H1 (cell line): Measurements from ENCODE around the gene HES5. TPM values are rescaled to one million over a fixed set of nuclear protein-coding genes. Genes with fewer than 3 reads are reported as not detected.

Experiments used
- CTCF ChIA-PET: fragments of 300-600 bp; sonication (Branson Sonifier 250); formaldehyde crosslinking; loops from one replicate; lab custom pipeline; 2021; ENCODE audit not compliant: partially characterized antibody; lab: Charles Lee
- POLR2A ChIA-PET: fragments of 300-600 bp; sonication (Branson Sonifier 250); formaldehyde crosslinking; loops from one replicate; lab custom pipeline; 2021; ENCODE audit warnings: inconsistent platforms; ENCODE audit not compliant: partially characterized antibody; lab: Charles Lee
- DNase-seq, 2 experiments: peaks; one replicate each; pipeline versions ENCODE4 v3.0.0 to v3.0.0-alpha.2; 2010 to 2022; ENCODE audit warnings: low spot score in 2 of 2, low read depth in 1 of 2, mixed read lengths in 1 of 2
- FAIRE-seq: peaks from 2 replicates; lab custom pipeline; 2011; peaks lifted over from hg19 to GRCh38; lab: Jason Lieb, UNC
- H2AFZ ChIP-seq: 2 replicates; pipeline ENCODE4 v1.8.1; 2012; ENCODE audit warnings: low read length, inconsistent platforms
- H2AK5ac ChIP-seq: 2 replicates; pipeline ENCODE4 v1.6.1; 2013; ENCODE audit warnings: low read depth, low read length
- H2BK120ac ChIP-seq: replicated peaks from 2 replicates; pipeline ENCODE3; 2013; ENCODE audit warnings: low read depth, low read length, inconsistent platforms
- H2BK12ac ChIP-seq: 2 replicates; pipeline ENCODE4 v1.6.1; 2013; ENCODE audit warnings: low read depth, low read length
- H2BK15ac ChIP-seq: 2 replicates; pipeline ENCODE4 v1.6.1; 2013; ENCODE audit warnings: low read length
- H2BK20ac ChIP-seq: 2 replicates; pipeline ENCODE4 v1.6.1; 2013; ENCODE audit warnings: low read length
- H2BK5ac ChIP-seq: 2 replicates; pipeline ENCODE4 v1.6.1; 2013; ENCODE audit warnings: low read depth, low read length
- H3K14ac ChIP-seq: 2 replicates; pipeline ENCODE4 v1.6.1; 2013; ENCODE audit warnings: inconsistent platforms; ENCODE audit not compliant: insufficient read length
- H3K18ac ChIP-seq: 2 replicates; pipeline ENCODE4 v1.6.1; 2013; ENCODE audit warnings: low read length; ENCODE audit errors: extremely low read depth
- H3K23ac ChIP-seq: 2 replicates; pipeline ENCODE4 v1.6.1; 2013; ENCODE audit warnings: inconsistent platforms; ENCODE audit not compliant: insufficient read length
- H3K23me2 ChIP-seq: 2 replicates; pipeline ENCODE4 v1.6.1; 2013; ENCODE audit warnings: low read depth, low read length
- H3K27ac ChIP-seq: 2 replicates; pipeline ENCODE4 v1.6.1; 2011; ENCODE audit warnings: low read depth, low read length, inconsistent platforms
- H3K27me3 ChIP-seq, 4 experiments: replicated peaks in 1 of 4; 1 replicate in 1 of 4; 2 replicates in 3 of 4; pipeline versions ENCODE4 v1.6.1 to v1.8.1; 2011 to 2013; ENCODE audit warnings: low read length in 3 of 4, mild to moderate bottlenecking in 3 of 4, inconsistent platforms in 2 of 4, mixed read lengths in 2 of 4, moderate library complexity in 1 of 4; ENCODE audit not compliant: control insufficient read depth in 3 of 4, insufficient read depth in 3 of 4; ENCODE audit errors: extremely low read depth in 1 of 4
- H3K36me3 ChIP-seq, 4 experiments: 2 replicates each; pipeline versions ENCODE4 v1.6.1 to v1.8.1; 2011 to 2013; ENCODE audit warnings: mild to moderate bottlenecking in 4 of 4, low read length in 3 of 4, moderate library complexity in 2 of 4, control low read depth in 1 of 4, inconsistent platforms in 1 of 4; ENCODE audit not compliant: insufficient read depth in 4 of 4, control insufficient read depth in 2 of 4
- H3K4ac ChIP-seq: replicated peaks from 2 replicates; pipeline ENCODE3; 2013; ENCODE audit warnings: low read length, low read depth, mixed read lengths, inconsistent platforms; ENCODE audit not compliant: insufficient read length
- H3K4me1 ChIP-seq, 4 experiments: replicated peaks in 1 of 4; 1 replicate in 1 of 4; 2 replicates in 3 of 4; pipeline versions ENCODE4 v1.6.1 to v1.8.1; 2011 to 2013; ENCODE audit warnings: low read length in 3 of 4, inconsistent platforms in 2 of 4, mixed read lengths in 1 of 4; ENCODE audit not compliant: insufficient read depth in 4 of 4, control insufficient read depth in 3 of 4
- H3K4me2 ChIP-seq, 2 experiments: 2 replicates each; pipeline versions ENCODE4 v1.6.1 to v1.8.1; 2011 to 2013; ENCODE audit warnings: low read depth in 2 of 2, low read length in 2 of 2, control low read depth in 1 of 2, inconsistent platforms in 1 of 2, mild to moderate bottlenecking in 1 of 2; ENCODE audit not compliant: insufficient read depth in 1 of 2
- H3K4me3 ChIP-seq, 4 experiments: fragments of 200-600, 300-600 bp in 1 of 4; sonication (generic), shearing (Covaris generic), sonication (Bioruptor Twin) in 1 of 4; 2 replicates each; pipeline versions ENCODE4 v1.5.1 to v1.8.1; 2011 to 2016; ENCODE audit warnings: low read length in 4 of 4, low read depth in 3 of 4, control low read depth in 2 of 4, inconsistent platforms in 2 of 4, mild to moderate bottlenecking in 2 of 4, mixed read lengths in 1 of 4, moderate library complexity in 1 of 4; ENCODE audit not compliant: insufficient read depth in 2 of 4; ENCODE audit errors: extremely low read depth in 1 of 4
- H3K56ac ChIP-seq: replicated peaks from 2 replicates; pipeline ENCODE3; 2013; ENCODE audit warnings: low read depth, mild to moderate bottlenecking, mixed read lengths, low read length, inconsistent platforms; ENCODE audit not compliant: insufficient read length
- H3K79me1 ChIP-seq: 2 replicates; pipeline ENCODE4 v1.6.1; 2013; ENCODE audit warnings: low read depth, low read length, control low read depth
- H3K79me2 ChIP-seq, 2 experiments: 2 replicates each; pipeline versions ENCODE4 v1.6.1 to v1.8.1; 2012 to 2013; ENCODE audit warnings: low read length in 2 of 2, mild to moderate bottlenecking in 2 of 2, inconsistent platforms in 1 of 2; ENCODE audit not compliant: insufficient read depth in 2 of 2, control insufficient read depth in 1 of 2
- H3K9ac ChIP-seq, 4 experiments: replicated peaks in 1 of 4; 1 replicate in 1 of 4; 2 replicates in 3 of 4; pipeline versions ENCODE4 v1.6.1 to v1.8.1; 2011 to 2013; ENCODE audit warnings: low read depth in 3 of 4, low read length in 3 of 4, control low read depth in 2 of 4, mild to moderate bottlenecking in 2 of 4, moderate library complexity in 2 of 4, inconsistent platforms in 1 of 4; ENCODE audit errors: extremely low read depth in 1 of 4
- H3K9me3 ChIP-seq, 2 experiments: 2 replicates each; pipeline versions ENCODE4 v1.6.1 to v1.8.1; 2012 to 2013; ENCODE audit warnings: mild to moderate bottlenecking in 2 of 2, moderate library complexity in 2 of 2, control low read depth in 1 of 2, inconsistent platforms in 1 of 2, low read depth in 1 of 2, low read length in 1 of 2, mixed read lengths in 1 of 2; ENCODE audit not compliant: insufficient read depth in 2 of 2
- H4K20me1 ChIP-seq, 2 experiments: replicated peaks in 1 of 2; 2 replicates each; pipeline versions ENCODE3 to v1.8.1; 2011 to 2013; ENCODE audit warnings: inconsistent platforms in 2 of 2, low read length in 2 of 2, mild to moderate bottlenecking in 1 of 2; ENCODE audit not compliant: insufficient read depth in 2 of 2, control insufficient read depth in 1 of 2
- H4K5ac ChIP-seq: 2 replicates; pipeline ENCODE4 v1.6.1; 2013; ENCODE audit warnings: low read length, low read depth, mixed read lengths, inconsistent platforms; ENCODE audit not compliant: insufficient read length
- H4K8ac ChIP-seq: 2 replicates; pipeline ENCODE4 v1.8.0; 2013; ENCODE audit warnings: mild to moderate bottlenecking, moderate library complexity, low read length, inconsistent platforms; ENCODE audit not compliant: insufficient read depth; ENCODE audit errors: extremely low read depth
- H4K91ac ChIP-seq: replicated peaks from 2 replicates; pipeline ENCODE3; 2013; ENCODE audit warnings: low read length, mixed read lengths, inconsistent platforms; ENCODE audit not compliant: insufficient read length
- WGBS, 2 experiments: shearing (Covaris generic) in 1 of 2; methylation state at CpG; one replicate each; pipeline versions ENCODE4 v1.1.6 to v1.1.7; 2013 to 2015; ENCODE audit warnings: low lambda C conversion rate in 2 of 2, mixed read lengths in 2 of 2, inconsistent platforms in 1 of 2, low coverage in 1 of 2, missing lambda C conversion rate in 1 of 2; ENCODE audit not compliant: insufficient replicate concordance in 2 of 2, insufficient coverage in 1 of 2, insufficient read length in 1 of 2; ENCODE audit errors: extremely low coverage in 1 of 2, missing lambda C conversion rate in 1 of 2; 5-methylcytosine and 5-hydroxymethylcytosine counted together
- polyA plus RNA-seq, 7 experiments: library from polyadenylated mRNA; depleted of rRNA in 3 of 7; stranded (reverse) in 5 of 7; unstranded in 2 of 7; fragments of >200 nt in 5 of 7; fragments of 200-250 nt in 2 of 7; gene quantifications; 1 replicate in 5 of 7; 2 replicates in 1 of 7; 4 replicates in 1 of 7; pipeline versions ENCODE4 v1.2.1 to v1.2.3, GENCODE V29; 2011 to 2013; ENCODE audit warnings: missing spikeins in 2 of 7, mixed read lengths in 2 of 7
- total RNA-seq: library from RNA; stranded (reverse); fragmentation: NEBNext Ultra II Directional; extraction: Animal tissue kit (Norgen Biotek cat#: 25700); gene quantifications from 2 replicates; pipeline ENCODE4 v1.2.1, GENCODE V29; 2021

The HES5 gene
- total and polyA plus RNA-seq, 2 of the 8 experiments (the other 6 are each of a cell fraction or from before 2014, with no cell fraction given) = 0.22 TPM; not detected in 1

DNA sequence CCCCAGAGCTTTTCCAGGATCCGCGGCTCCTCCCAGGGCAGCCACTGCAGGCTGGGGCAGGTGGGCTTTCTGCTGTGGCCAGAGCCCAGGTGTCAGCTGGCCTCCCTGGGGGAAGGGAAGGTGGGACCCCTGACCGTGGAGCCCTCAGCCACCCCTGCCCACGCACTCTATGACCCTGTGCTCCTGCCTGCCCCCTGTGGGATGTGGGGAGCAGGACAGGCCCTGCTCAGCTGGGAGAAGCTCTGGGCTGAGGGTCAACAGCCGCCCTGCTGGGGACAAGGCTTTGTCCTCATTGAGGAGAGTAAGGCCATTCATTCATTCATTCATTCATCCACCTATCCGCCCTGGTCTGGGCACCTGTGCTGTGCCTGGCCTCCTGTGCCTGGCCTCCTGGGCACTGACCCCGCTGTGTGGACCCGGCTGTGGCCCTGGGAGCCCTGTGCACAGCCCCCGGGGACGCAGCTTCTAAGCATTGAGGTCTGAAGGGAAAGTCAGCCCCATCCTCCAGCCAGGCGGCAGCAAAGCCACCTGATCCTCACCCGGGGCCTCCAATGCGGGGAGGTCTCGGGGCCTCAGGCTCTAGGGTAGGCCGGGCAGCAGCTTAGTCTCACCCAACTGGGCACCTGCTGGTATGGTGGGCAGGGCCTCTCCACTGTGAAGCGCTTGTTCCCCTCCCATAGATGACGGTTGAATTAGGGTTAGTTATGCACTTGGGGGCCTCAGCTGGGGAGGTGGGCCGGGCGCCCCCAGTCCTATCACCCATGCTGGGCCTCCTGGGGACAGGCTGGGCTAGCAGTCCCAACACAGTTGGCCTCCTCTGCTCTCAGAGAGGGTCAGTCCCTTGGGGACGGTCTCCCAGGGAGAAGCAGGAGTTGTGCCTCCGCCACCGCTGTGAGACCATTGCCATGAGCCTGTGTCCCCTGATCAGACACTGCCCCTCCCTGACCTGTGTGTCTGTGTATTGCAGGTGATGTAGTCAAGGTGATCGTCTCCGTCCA lies 32.1 kb upstream of the HES5 start:
- no peak overlapping the region for H3K27ac ChIP-seq
- WGBS, 2 experiments = 92% methylated on average over 22 of the region's 24 CpGs; no CpG with 5 or more reads in 1 of the 2 experiments
- no peak overlapping the region for H3K18ac ChIP-seq
- no peaks in the 10 kb centered on the region for H3K79me2 ChIP-seq
- H3K79me1 ChIP-seq = no peaks in the 10 kb centered on the region
- H3K9ac ChIP-seq = no peak overlapping the region
- H2BK15ac ChIP-seq = no peak overlapping the region
- no peaks in the 10 kb centered on the region for H4K20me1 ChIP-seq
- no peak overlapping the region for H3K4me2 ChIP-seq
- no peak overlapping the region for H3K23ac ChIP-seq
- POLR2A ChIA-PET = interaction anchor here (1.0 to 1.1 kb wide), 2 partner anchors 20 to 36 kb away, joined by 3 read pairs; partner anchors contain the start of gene PANK4
- H2AK5ac ChIP-seq = no peak overlapping the region
- no peaks in the 10 kb centered on the region; a peak in 1 of 4 replicates for H3K9me3 ChIP-seq
- H2AFZ ChIP-seq = no peak overlapping the region
- FAIRE-seq (no peak), DNase-seq (no peak)
- H4K8ac ChIP-seq = no peak overlapping the region
- H3K4me3 ChIP-seq = no peak overlapping the region
- H2BK120ac ChIP-seq = no peak overlapping the region
- H3K36me3 ChIP-seq = no peaks in the 10 kb centered on the region
- no peaks in the 10 kb centered on the region for H3K27me3 ChIP-seq
- no peak overlapping the region for H2BK20ac ChIP-seq
- no peak overlapping the region for H3K56ac ChIP-seq
- H3K23me2 ChIP-seq = no peaks in the 10 kb centered on the region
- H4K91ac ChIP-seq = no peak overlapping the region
- no peak overlapping the region for H4K5ac ChIP-seq
- no peak overlapping the region for H3K14ac ChIP-seq
- H2BK5ac ChIP-seq = no peak overlapping the region
- no peak overlapping the region for H2BK12ac ChIP-seq
- no peak overlapping the region for H3K4ac ChIP-seq
- H3K4me1 ChIP-seq = peaks cover 0 to 5% (median 0%) of the 10 kb centered on the region in 4 experiments; a peak in 1 of 7 replicates
- CTCF ChIA-PET = interaction anchor here (0.6 to 3.4 kb wide), 39 partner anchors 10 to 881 kb away, joined by 3 to 33 read pairs (median 4); partner anchors contain the start of gene PANK4
